Cardiac muscle cell (in vitro differentiated cells and primary cell): ENCODE results near the gene PDZD2. TPM values are rescaled to one million over a fixed set of nuclear protein-coding genes. Genes with fewer than 3 reads are reported as not detected.

Experiments
- DNase-seq, 2 donors: peaks; one replicate each; pipeline versions ENCODE4 v3.0.0 to v3.0.0-alpha.2; 2010 to 2017; ENCODE audit warnings: low read depth in 1 of 2, low spot score in 1 of 2
- H3K27ac ChIP-seq: fragments of 200-600 bp; sonication (generic); 2 replicates; pipeline ENCODE4 v1.5.1; 2016
- H3K27me3 ChIP-seq: fragments of 200-600 bp; sonication (generic); 2 replicates; pipeline ENCODE4 v1.6.0; 2016; ENCODE audit warnings: control low read depth
- H3K36me3 ChIP-seq: fragments of 200-600 bp; sonication (generic); 2 replicates; pipeline ENCODE4 v1.5.1; 2016; ENCODE audit warnings: control low read depth
- H3K4me1 ChIP-seq: fragments of 200-600 bp; sonication (generic); 2 replicates; pipeline ENCODE4 v1.8.1; 2017; ENCODE audit warnings: low read depth, mild to moderate bottlenecking, mixed run types
- H3K4me3 ChIP-seq: fragments of 200-600 bp; sonication (generic); 2 replicates; pipeline ENCODE4 v1.5.1; 2016; ENCODE audit warnings: mild to moderate bottlenecking
- H3K9me3 ChIP-seq: fragments of 200-600 bp; sonication (generic); 2 replicates; pipeline ENCODE4 v1.5.1; 2017; ENCODE audit warnings: low read depth, mild to moderate bottlenecking, control low read depth
- polyA plus RNA-seq: library from polyadenylated mRNA; unstranded; fragments of >200 nt; fragmentation: Nextera tagmentation; extraction: Ambion mirVana; gene quantifications from 2 replicates; pipeline ENCODE4 v1.2.1, GENCODE V29; 2016
- total RNA-seq: library from RNA; depleted of rRNA; stranded (reverse); fragments of >200 nt; gene quantifications from 2 replicates; pipeline ENCODE4 v1.2.3, GENCODE V29; 2016
- TF ChIP-seq, protein P1 (sequence below): IDR thresholded peaks from 2 replicates; pipeline ENCODE4 v1.5.1; 2012; ENCODE audit warnings: low read depth, mild to moderate bottlenecking, low read length

The PDZD2 gene
- total and polyA plus RNA-seq, 2 experiments from 2014 or later = 3.0 to 3.5 TPM

DNA sequence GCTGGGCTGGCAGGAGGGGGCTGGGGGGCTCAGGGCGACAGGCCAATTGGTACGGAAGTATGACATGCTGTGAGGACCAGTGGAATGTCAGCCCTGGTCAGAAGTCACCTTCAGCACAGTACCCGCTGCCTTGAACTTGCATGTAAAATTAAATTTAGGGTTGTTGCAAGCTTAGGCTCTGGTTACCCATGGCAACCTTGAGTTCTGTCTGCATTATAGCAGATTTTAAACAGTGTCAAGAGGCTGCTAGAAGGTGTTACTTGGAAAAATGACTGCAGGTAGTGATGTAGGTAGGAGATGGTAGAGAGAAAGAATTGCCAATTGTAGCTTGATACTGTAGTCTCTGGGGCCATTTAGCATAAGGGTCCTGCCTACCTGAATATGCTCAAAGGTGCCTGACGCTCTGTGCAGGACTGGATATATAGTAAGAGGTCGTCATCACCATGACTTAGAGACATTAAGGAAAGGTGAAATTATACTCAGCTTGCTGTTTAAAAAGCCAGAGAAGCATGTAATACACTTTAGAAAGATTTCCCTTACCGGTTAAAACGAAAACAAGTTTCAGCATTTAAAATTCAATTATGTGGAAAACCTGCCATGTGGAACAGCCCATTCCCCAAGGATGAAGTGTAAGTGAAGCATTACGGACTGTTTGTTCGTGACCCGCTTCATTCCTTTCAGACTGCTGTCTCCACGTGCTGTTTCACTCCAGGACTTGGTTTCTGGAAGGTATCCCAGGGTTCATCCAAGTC is 169.0 kb downstream of the PDZD2 start:
- Histone ChIP-seq H3K36me3 (no peaks in the 10 kb centered on the region), H3K4me1 (no peaks in the 10 kb centered on the region), H3K27ac (no peak overlapping the region), H3K4me3 (no peak overlapping the region), H3K9me3 (no peaks in the 10 kb centered on the region), H3K27me3 (no peaks in the 10 kb centered on the region)
- TF ChIP-seq, protein P1, sequence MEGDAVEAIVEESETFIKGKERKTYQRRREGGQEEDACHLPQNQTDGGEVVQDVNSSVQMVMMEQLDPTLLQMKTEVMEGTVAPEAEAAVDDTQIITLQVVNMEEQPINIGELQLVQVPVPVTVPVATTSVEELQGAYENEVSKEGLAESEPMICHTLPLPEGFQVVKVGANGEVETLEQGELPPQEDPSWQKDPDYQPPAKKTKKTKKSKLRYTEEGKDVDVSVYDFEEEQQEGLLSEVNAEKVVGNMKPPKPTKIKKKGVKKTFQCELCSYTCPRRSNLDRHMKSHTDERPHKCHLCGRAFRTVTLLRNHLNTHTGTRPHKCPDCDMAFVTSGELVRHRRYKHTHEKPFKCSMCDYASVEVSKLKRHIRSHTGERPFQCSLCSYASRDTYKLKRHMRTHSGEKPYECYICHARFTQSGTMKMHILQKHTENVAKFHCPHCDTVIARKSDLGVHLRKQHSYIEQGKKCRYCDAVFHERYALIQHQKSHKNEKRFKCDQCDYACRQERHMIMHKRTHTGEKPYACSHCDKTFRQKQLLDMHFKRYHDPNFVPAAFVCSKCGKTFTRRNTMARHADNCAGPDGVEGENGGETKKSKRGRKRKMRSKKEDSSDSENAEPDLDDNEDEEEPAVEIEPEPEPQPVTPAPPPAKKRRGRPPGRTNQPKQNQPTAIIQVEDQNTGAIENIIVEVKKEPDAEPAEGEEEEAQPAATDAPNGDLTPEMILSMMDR = no peak
- no peak for DNase-seq

DNA sequence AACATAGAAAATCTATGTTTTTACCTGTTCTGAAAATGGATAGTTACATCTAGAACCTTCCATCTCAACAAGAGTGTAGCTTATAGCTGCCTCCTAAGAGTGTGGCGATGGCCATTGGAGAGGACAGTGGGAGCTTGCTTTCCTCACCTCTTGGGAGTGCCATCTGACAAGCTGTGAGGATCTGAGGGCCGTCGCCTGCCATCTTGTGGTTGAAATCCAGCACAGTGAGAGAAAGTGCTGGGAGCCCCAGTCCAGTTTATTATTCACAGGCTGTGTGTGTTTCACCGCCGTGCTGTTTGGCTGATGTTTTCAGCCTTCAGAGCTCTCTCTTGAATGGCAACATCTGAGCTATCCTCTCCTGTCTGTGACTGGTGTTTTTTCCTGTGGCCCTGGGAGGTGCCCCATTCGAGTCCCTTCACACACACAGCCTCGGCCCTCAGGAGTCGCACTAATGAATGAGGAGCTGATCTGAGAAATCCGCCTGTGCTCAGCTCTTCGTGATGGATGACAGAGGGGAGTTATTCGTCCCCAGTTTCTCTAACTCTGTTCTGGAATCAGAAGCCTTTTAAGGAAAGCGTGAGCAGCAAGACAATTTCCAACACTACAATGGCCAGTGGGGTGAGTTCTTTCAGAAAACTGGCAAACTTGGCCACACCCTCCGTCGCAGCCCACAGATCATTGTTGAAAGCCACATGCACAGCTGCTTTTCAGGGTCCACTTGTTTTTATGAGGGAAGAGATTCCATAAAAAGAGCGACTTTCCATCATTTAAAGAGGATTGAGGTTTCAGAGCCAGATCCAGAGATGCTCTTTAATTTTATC is 170.3 kb downstream of the PDZD2 start:
- DNase-seq = peak; percentile 79 to 85
- H3K4me3 ChIP-seq = no peak overlapping the region
- H3K27ac ChIP-seq = no peak overlapping the region
- H3K36me3 ChIP-seq = no peaks in the 10 kb centered on the region
- TF ChIP-seq, protein P1 = peak; percentile 81
- no peaks in the 10 kb centered on the region for H3K27me3 ChIP-seq
- H3K9me3 ChIP-seq = no peaks in the 10 kb centered on the region
- no peaks in the 10 kb centered on the region for H3K4me1 ChIP-seq

DNA sequence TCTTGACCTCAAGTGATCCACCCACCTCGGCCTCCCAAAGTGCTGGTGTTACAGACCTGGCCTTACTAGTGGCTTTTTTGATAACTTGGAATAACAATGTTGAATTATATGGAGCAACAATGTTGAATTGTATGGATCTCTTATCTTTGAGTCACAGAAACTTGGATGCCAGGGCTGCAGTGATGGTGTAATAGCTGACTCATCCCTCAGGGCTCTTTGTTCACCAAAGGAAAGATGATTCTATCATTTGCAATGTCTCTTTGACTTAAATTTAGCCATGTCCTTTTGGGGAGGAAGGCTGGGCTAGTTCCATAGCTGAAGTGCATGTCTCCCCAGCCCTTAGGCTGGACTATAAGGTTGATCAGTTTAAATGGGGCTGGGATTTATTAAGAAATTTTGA is 172.3 kb downstream of the PDZD2 start:
- no peaks in the 10 kb centered on the region for H3K27me3 ChIP-seq
- no peaks in the 10 kb centered on the region for H3K4me1 ChIP-seq
- TF ChIP-seq, protein P1 = no peak
- no peaks in the 10 kb centered on the region for H3K9me3 ChIP-seq
- no peak overlapping the region for H3K27ac ChIP-seq
- DNase-seq = peak in 1 of 2 donors; percentile 94
- no peak overlapping the region for H3K4me3 ChIP-seq
- no peaks in the 10 kb centered on the region for H3K36me3 ChIP-seq

DNA sequence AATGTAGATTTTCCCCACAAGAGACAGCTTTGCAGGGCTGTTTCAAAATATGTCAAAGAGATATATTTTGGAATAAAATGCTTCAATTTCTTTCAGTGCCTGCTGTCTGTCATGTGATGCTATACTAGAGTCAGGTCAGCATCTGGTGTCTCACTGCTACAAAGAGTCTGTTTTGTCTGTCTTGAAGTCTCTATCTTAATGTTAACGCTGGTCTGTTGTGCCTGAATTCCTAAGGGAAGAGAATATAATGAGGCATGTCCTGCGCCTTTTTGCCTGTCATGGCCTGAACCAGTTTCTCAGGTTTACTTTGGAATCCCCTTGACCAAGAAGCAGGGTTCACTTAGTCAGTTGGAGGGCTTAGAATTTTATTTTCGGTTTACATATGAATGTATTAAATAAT is 176.4 kb downstream of the PDZD2 start:
- no peak overlapping the region for H3K27ac ChIP-seq
- TF ChIP-seq, protein P1 = no peak
- H3K27me3 ChIP-seq = no peaks in the 10 kb centered on the region
- no peaks in the 10 kb centered on the region for H3K36me3 ChIP-seq
- H3K4me3 ChIP-seq = no peak overlapping the region
- H3K4me1 ChIP-seq = no peaks in the 10 kb centered on the region
- no peaks in the 10 kb centered on the region for H3K9me3 ChIP-seq
- no peak for DNase-seq

DNA sequence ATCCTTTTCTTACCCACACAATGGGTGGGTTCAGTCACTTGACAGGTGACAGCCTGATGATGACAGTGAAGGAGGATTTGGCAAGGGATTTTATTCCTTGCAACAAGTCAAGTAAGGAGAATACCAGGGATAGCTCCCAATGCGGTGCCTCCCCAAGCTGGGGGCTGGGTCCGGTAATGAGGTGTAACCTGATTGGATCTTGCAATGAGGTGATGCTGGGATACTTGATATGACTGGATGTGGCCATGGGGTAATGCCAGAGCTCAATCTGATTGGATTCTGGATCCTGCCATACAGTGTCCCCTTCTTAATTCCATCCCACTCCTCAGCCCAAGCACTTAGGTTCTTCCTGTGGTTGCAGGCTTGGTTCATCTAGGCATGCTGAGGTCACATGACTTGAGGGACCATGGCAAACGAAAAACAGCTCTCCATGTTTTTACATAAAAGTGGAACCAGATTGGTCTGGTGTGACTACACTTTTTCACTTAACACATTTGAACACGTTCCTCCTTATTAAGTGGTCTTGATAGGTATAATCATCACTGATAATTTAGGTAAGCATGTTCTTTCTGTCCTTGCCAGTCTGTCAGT is 181.1 kb downstream of the PDZD2 start:
- TF ChIP-seq, protein P1 = no peak
- Histone ChIP-seq H3K27ac (no peak overlapping the region), H3K4me3 (no peak overlapping the region), H3K9me3 (no peaks in the 10 kb centered on the region), H3K27me3 (no peaks in the 10 kb centered on the region), H3K4me1 (no peaks in the 10 kb centered on the region), H3K36me3 (no peaks in the 10 kb centered on the region)
- no peak for DNase-seq
